HUES64 (cell line): ENCODE measurements around the gene CFAP58.
"Not testable (repeated sequence)": the region's sequence is repeated elsewhere in the genome, so short reads cannot be mapped to it uniquely, and the experiment has no call there.

Experiments used
- H3K27ac ChIP-seq: 2 replicates; pipeline ENCODE4 v1.7.0; 2013; ENCODE audit warnings: low read depth, low read length, inconsistent platforms
- H3K27me3 ChIP-seq: 2 replicates; pipeline ENCODE4 v1.6.1; 2013; ENCODE audit warnings: mild to moderate bottlenecking, low read length; ENCODE audit not compliant: insufficient read depth
- H3K36me3 ChIP-seq: 2 replicates; pipeline ENCODE4 v1.6.1; 2013; ENCODE audit warnings: mild to moderate bottlenecking, low read length; ENCODE audit not compliant: insufficient read depth
- H3K4me1 ChIP-seq: 2 replicates; pipeline ENCODE4 v1.6.1; 2013; ENCODE audit warnings: mild to moderate bottlenecking, low read length, moderate library complexity; ENCODE audit not compliant: insufficient read depth
- H3K4me3 ChIP-seq: 2 replicates; pipeline ENCODE4 v1.5.1; 2013; ENCODE audit warnings: mild to moderate bottlenecking, low read length, moderate library complexity
- H3K9ac ChIP-seq: 2 replicates; pipeline ENCODE4 v1.6.1; 2013; ENCODE audit warnings: mild to moderate bottlenecking, low read depth, low read length
- H3K9me3 ChIP-seq: 2 replicates; pipeline ENCODE4 v1.6.1; 2013; ENCODE audit warnings: low read depth, low read length; ENCODE audit not compliant: insufficient read depth
- WGBS: fragments of 150-250, 120-280 bp; methylation state at CpG from one replicate; pipeline ENCODE4 v1.1.7; 2013; ENCODE audit warnings: missing lambda C conversion rate; 5-methylcytosine and 5-hydroxymethylcytosine counted together

The CFAP58 gene

DNA sequence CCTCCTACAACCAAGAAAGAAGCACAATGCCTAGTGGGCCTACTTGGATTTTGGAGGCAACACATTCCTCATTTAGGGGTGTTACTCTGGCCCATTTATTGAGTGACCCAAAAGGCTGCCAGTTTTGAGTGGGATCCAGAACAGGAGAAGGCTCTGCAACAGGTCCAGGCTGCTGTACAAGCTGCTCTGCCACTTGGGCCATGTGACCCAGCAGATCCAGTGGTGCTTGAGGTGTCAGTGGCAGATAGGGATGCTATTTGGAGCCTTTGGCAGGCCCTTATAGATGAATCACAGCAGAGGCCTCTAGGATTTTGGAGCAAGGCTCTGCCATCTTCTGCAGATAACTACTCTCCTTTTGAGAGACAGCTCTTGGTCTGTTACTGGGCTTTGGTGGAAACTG, 111.9 kb downstream of the CFAP58 start:
- H3K27ac ChIP-seq = not testable (repeated sequence)

GRCh38 chr10:104468818-104469217, 115.2 kb downstream of the CFAP58 start:
- H3K4me3 ChIP-seq, H3K27ac ChIP-seq, H3K9me3 ChIP-seq, H3K4me1 ChIP-seq, H3K9ac ChIP-seq, H3K36me3 ChIP-seq, H3K27me3 ChIP-seq: not testable (repeated sequence)
- WGBS = 93% methylated on average over 2 of the region's 2 CpGs

More for the DNA sequence above, 111.9 kb downstream of the CFAP58 start:
- not testable (repeated sequence) for H3K4me1 ChIP-seq, H3K36me3 ChIP-seq, H3K27me3 ChIP-seq, H3K9ac ChIP-seq, H3K4me3 ChIP-seq, H3K9me3 ChIP-seq

DNA sequence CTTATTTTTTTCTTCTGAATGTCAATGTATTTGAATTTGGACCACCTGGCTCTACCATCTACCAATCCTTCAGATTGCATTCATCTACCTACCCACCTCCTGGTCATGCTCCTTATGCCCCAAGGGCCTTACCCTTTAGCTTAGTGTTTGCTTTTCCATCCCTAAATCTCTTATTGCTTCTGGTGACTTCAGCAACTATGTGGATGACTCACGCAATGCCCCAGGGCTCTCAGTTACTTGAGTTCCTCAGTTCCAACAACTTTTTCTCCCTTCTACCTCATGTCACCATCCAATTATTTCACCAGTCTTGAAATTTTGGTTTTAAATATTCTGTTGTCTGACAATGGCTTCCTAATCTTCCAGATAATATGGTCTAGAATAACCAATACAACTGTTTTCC, 118.9 kb downstream of the CFAP58 start:
- no peaks in the 10 kb centered on the region for H3K27me3 ChIP-seq
- H3K27ac ChIP-seq = no peak overlapping the region
- no peaks in the 10 kb centered on the region; the same call in 1 of the 2 replicates for H3K4me1 ChIP-seq
- H3K9ac ChIP-seq = no peak overlapping the region
- no peaks in the 10 kb centered on the region for H3K36me3 ChIP-seq
- WGBS = 96% methylated on average over 1 of the region's 1 CpG
- H3K4me3 ChIP-seq = no peak overlapping the region
- H3K9me3 ChIP-seq = peaks cover 3% of the 10 kb centered on the region; the same call in 1 of the 2 replicates

GRCh38 chr10:104472957-104473745, 119.5 kb downstream of the CFAP58 start:
- Histone ChIP-seq H3K36me3 (no peaks in the 10 kb centered on the region), H3K27ac (no peak overlapping the region), H3K4me3 (no peak overlapping the region), H3K27me3 (no peaks in the 10 kb centered on the region), H3K9me3 (peaks cover 3% of the 10 kb centered on the region; the same call in 1 of the 2 replicates), H3K4me1 (no peaks in the 10 kb centered on the region; the same call in 1 of the 2 replicates), H3K9ac (no peak overlapping the region)
- 96% methylated on average over 2 of the region's 2 CpGs for WGBS

DNA sequence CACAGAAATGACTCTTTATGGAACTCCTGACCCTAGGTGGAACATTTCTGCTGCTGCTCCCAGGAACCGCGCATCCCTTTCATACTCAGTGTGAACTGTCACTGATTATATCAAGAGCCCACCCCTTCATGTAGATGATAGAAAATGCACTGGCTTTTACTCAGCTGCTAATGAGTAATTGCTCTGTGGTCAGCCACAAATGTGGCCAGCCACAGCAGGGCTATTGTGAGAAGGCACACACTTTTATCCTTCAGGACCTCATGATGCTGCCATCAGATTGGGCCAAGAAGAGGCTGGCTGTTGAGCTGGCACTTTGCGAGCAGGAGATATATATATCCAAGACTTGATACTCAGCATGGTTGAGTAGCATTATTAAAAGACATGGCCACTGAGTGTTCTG, 124.7 kb downstream of the CFAP58 start:
- Histone ChIP-seq H3K36me3 (no peaks in the 10 kb centered on the region), H3K4me1 (no peaks in the 10 kb centered on the region), H3K9ac (no peak overlapping the region), H3K9me3 (no peaks in the 10 kb centered on the region), H3K4me3 (no peak overlapping the region), H3K27ac (no peak overlapping the region), H3K27me3 (no peaks in the 10 kb centered on the region)
- WGBS = 97% methylated on average over 3 of the region's 3 CpGs

- WGBS = 92% methylated on average over 5 of the region's 6 CpGs
- Histone ChIP-seq H3K9me3 (no peaks in the 10 kb centered on the region), H3K9ac (no peak overlapping the region), H3K36me3 (no peaks in the 10 kb centered on the region), H3K27me3 (no peaks in the 10 kb centered on the region), H3K4me3 (no peak overlapping the region), H3K4me1 (no peaks in the 10 kb centered on the region), H3K27ac (no peak overlapping the region)
Observed at GRCh38 chr10:104479906-104480593, 126.4 kb downstream of the CFAP58 start.

GRCh38 chr10:104480797-104481196, 127.2 kb downstream of the CFAP58 start:
- Histone ChIP-seq H3K36me3 (no peaks in the 10 kb centered on the region), H3K4me1 (no peaks in the 10 kb centered on the region), H3K27me3 (no peaks in the 10 kb centered on the region), H3K27ac (no peak overlapping the region), H3K4me3 (no peak overlapping the region), H3K9me3 (no peaks in the 10 kb centered on the region), H3K9ac (no peak overlapping the region)
- WGBS = 85% methylated on average over 3 of the region's 3 CpGs

DNA sequence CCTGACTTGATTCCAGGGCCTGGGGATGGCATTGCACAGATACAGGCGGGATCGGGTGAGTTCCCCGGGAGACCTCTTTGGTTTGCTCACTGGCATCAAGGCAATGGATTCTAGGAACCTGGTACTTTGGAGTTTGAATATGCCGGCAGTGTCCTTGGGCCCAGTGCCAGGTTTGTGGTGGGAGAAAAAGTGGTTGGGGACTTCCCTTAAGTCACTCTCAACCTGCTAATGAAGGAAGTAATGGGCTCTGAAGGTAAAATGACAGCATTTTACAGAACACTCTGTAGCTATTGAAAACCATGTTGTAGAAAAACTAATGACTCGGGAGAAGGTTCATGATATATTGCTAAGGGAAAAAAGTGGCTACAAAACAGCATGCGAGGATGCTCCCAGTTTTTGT, 129.9 kb downstream of the CFAP58 start:
- no peak overlapping the region for H3K4me3 ChIP-seq
- no peaks in the 10 kb centered on the region for H3K36me3 ChIP-seq
- H3K4me1 ChIP-seq = peaks cover 8% of the 10 kb centered on the region
- no peak overlapping the region for H3K27ac ChIP-seq
- H3K27me3 ChIP-seq = no peaks in the 10 kb centered on the region
- no peaks in the 10 kb centered on the region for H3K9me3 ChIP-seq
- H3K9ac ChIP-seq = no peak overlapping the region
- WGBS = 92% methylated on average over 5 of the region's 6 CpGs

GRCh38 chr10:104485632-104486031, 132.0 kb downstream of the CFAP58 start:
- no peak overlapping the region for H3K27ac ChIP-seq
- no peaks in the 10 kb centered on the region for H3K9me3 ChIP-seq
- H3K4me3 ChIP-seq = no peak overlapping the region
- no peak overlapping the region for H3K9ac ChIP-seq
- H3K36me3 ChIP-seq = no peaks in the 10 kb centered on the region
- 79% methylated on average over 2 of the region's 3 CpGs for WGBS
- peaks cover 9% of the 10 kb centered on the region for H3K4me1 ChIP-seq
- no peaks in the 10 kb centered on the region for H3K27me3 ChIP-seq

- H3K4me3 ChIP-seq = no peak overlapping the region
- no peaks in the 10 kb centered on the region for H3K36me3 ChIP-seq
- H3K27me3 ChIP-seq = no peaks in the 10 kb centered on the region
- no peaks in the 10 kb centered on the region for H3K9me3 ChIP-seq
- no peak overlapping the region for H3K9ac ChIP-seq
- 87% methylated on average over 1 of the region's 1 CpG for WGBS
- peaks cover 9% of the 10 kb centered on the region for H3K4me1 ChIP-seq
- no peak overlapping the region for H3K27ac ChIP-seq
Observed at GRCh38 chr10:104486803-104487202, 133.2 kb downstream of the CFAP58 start.

DNA sequence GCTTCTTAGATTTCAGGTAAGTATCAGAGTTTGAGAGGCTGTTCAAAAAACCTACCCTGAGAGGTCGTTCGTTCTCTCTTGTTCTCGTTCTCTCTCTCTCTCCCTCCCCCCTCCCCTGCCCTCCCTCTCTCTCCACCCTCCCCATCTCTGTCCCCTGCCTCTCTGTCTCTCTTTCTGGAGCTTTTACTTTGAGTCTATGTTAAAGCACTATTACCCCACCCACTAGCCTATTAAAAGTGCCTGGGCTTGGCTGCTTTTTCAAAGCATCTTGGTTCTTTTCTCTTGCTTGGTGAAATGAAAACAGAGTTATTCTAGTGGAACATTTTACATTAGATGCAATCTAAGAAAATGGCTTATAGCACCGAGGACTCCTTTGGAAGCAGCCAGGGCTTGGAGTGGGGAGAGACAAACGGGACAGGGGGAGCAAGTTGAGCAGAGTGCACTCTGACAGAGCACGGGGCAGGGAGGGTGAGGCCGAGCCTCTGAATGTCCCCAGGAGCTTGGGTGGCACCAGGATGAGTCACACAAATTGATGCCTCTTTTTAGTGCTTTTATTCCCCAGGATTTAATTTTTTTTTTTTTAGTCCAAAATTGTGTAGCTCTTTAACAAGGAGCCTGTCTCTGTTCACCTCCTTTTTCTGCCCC, 134.3 kb downstream of the CFAP58 start:
- Histone ChIP-seq H3K4me3 (no peak overlapping the region), H3K4me1 (peaks cover 9% of the 10 kb centered on the region), H3K27ac (no peak overlapping the region), H3K9ac (no peak overlapping the region), H3K36me3 (no peaks in the 10 kb centered on the region), H3K27me3 (no peaks in the 10 kb centered on the region), H3K9me3 (no peaks in the 10 kb centered on the region)
- WGBS = 50% methylated on average over 7 of the region's 7 CpGs
